Parathyroid adenoma (tissue), 2 donors: ENCODE data around the gene PPP1R13B.

ENCODE experiments used
- H2AFZ ChIP-seq: fragments of 300-600 bp; sonication (generic); one replicate; pipeline ENCODE4 v1.7.0; 2017; ENCODE audit warnings: antibody characterized with exemption, mild to moderate bottlenecking
- H3K27ac ChIP-seq: fragments of 300-600 bp; sonication (generic); one replicate; pipeline ENCODE4 v1.7.0; 2017
- H3K27me3 ChIP-seq: fragments of 300-600 bp; sonication (generic); one replicate; pipeline ENCODE4 v1.7.0; 2017; ENCODE audit warnings: low read length; ENCODE audit not compliant: control insufficient read depth, insufficient read depth
- H3K36me3 ChIP-seq: fragments of 300-600 bp; sonication (generic); one replicate; pipeline ENCODE4 v1.7.0; 2017; ENCODE audit warnings: low read length; ENCODE audit not compliant: control insufficient read depth, insufficient read depth
- H3K4me1 ChIP-seq: fragments of 300-600 bp; sonication (generic); one replicate; pipeline ENCODE4 v1.7.0; 2017; ENCODE audit warnings: control low read depth
- H3K4me2 ChIP-seq: fragments of 300-600 bp; sonication (generic); one replicate; pipeline ENCODE4 v1.7.0; 2017; ENCODE audit warnings: low read length
- H3K4me3 ChIP-seq: fragments of 300-600 bp; sonication (generic); one replicate; pipeline ENCODE4 v1.7.0; 2017; ENCODE audit warnings: low read depth, low read length
- H3K79me2 ChIP-seq: fragments of 300-600 bp; sonication (generic); one replicate; pipeline ENCODE4 v1.7.0; 2017; ENCODE audit warnings: control low read depth
- H3K9ac ChIP-seq: fragments of 300-600 bp; sonication (generic); one replicate; pipeline ENCODE4 v1.7.0; 2017; ENCODE audit warnings: mild to moderate bottlenecking
- H3K9me3 ChIP-seq: fragments of 300-600 bp; sonication (generic); one replicate; pipeline ENCODE4 v1.7.0; 2017; ENCODE audit warnings: low read length; ENCODE audit not compliant: control insufficient read depth
- CTCF ChIP-seq: fragments of 300-600 bp; sonication (generic); IDR thresholded peaks from one replicate; pipeline ENCODE4 v1.7.0; 2017; ENCODE audit warnings: antibody characterized with exemption, mild to moderate bottlenecking
- donor health status: primary hyperparathyroidism.

The PPP1R13B gene

GRCh38 chr14:103715052-103716000 is 132.0 kb downstream of the PPP1R13B start, which contains the start of the genes XRCC3 and ZFYVE21:
Gene XRCC3, minus strand, starts transcription at chr14:103715451. Its CDS starts 4,364 bp downstream, at chr14:103711087.
Gene ZFYVE21, plus strand, starts transcription at chr14:103715810. Its CDS starts 32 bp downstream, at chr14:103715842.
- H3K27me3 ChIP-seq = no peaks in the 10 kb centered on the region
- H3K9me3 ChIP-seq = no peaks in the 10 kb centered on the region
- peak within 1 kb of the TSS; percentile 74 for H2AFZ ChIP-seq
- H3K4me2 ChIP-seq = peak within 1 kb of the TSS; percentile 82
- H3K27ac ChIP-seq = no peak within 1 kb of the TSS
- H3K4me1 ChIP-seq = no peaks in the 10 kb centered on the region
- H3K9ac ChIP-seq = no peak within 1 kb of the TSS
- H3K79me2 ChIP-seq = peaks cover 12% of the 10 kb centered on the region
- peak within 1 kb of the TSS; percentile 43 for H3K4me3 ChIP-seq
- TF ChIP-seq CTCF = no peak
- no peaks in the 10 kb centered on the region for H3K36me3 ChIP-seq

DNA sequence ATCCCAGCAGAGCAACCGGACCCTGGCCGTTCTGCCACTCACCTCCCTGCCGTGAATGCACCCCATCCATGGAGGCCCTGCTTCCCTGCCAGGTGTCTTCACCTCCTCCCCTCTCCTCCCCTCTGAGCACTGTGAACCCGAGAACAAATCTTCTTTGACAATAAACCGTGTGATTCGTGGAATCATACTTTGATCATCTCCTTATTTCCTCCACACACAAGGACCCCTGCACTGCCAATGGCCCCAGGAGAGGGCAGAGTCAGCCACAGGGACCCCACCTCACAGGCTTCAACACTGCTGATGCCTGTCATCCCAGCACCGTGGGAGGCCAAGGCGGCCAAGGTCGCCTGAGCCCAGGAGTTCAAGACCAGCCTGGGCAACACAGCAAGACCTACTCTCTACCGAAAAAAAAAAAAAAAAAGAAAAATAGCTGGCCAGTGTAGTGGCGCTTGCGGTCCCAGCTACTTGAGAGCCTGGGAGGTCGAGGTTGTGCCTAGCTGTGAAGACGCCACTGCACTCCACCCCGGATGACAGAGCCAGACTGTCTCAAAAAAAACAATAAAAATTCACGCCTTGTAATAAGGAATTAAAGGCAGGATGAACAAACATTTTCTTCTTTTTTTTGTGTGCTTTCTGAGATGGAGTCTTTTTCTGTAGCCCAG is 133.2 kb downstream of the PPP1R13B start:
- H3K79me2 ChIP-seq = peaks cover 9% of the 10 kb centered on the region
- TF ChIP-seq CTCF = no peak
- H3K4me3 ChIP-seq = no peak overlapping the region
- H3K36me3 ChIP-seq = no peaks in the 10 kb centered on the region
- no peak overlapping the region for H3K9ac ChIP-seq
- H3K27me3 ChIP-seq = no peaks in the 10 kb centered on the region
- H3K4me1 ChIP-seq = no peaks in the 10 kb centered on the region
- no peak overlapping the region for H2AFZ ChIP-seq
- no peaks in the 10 kb centered on the region for H3K9me3 ChIP-seq
- no peak overlapping the region for H3K27ac ChIP-seq
- H3K4me2 ChIP-seq = no peak overlapping the region

- Histone ChIP-seq H3K9me3 (no peaks in the 10 kb centered on the region), H3K79me2 (peaks cover 9% of the 10 kb centered on the region), H3K27me3 (no peaks in the 10 kb centered on the region), H2AFZ (no peak overlapping the region), H3K27ac (no peak overlapping the region), H3K4me3 (no peak overlapping the region), H3K4me2 (no peak overlapping the region), H3K4me1 (no peaks in the 10 kb centered on the region), H3K36me3 (no peaks in the 10 kb centered on the region), H3K9ac (no peak overlapping the region)
- no peak for TF ChIP-seq CTCF
Measured at GRCh38 chr14:103713304-103714062, 133.9 kb downstream of the PPP1R13B start.

DNA sequence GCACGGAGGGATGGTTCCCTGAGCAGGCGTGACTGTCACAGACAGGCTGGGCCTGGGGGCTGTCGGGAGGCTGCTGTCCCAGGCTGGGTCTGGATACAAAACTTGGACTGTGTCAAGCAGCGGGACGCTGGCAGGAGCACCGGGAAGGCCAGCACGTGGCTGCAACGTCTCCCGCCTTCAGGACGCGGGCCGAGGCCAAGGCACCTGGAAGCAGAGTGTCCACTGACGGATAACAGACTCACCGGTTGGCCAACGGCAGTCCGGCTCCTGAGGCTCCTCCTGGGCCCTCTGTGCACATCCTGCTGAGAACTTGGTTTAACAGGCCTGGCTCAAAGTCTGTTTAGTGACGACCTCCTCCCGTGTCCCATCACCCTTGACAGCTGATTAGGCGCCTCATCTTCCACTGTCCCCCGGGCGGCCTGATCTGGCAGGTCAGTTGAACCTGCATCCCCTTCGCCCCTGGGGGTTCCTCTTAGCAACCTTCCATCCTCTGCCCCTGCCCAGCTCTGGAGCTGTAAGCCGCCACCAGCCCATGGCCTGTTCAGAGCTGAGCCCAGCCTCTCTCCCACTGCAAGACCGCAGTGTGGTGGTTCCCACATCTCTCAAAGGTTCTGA is 134.6 kb downstream of the PPP1R13B start:
- Histone ChIP-seq H3K79me2 (peaks cover 6% of the 10 kb centered on the region), H3K27ac (no peak overlapping the region), H3K4me3 (no peak overlapping the region), H3K27me3 (no peaks in the 10 kb centered on the region), H3K36me3 (no peaks in the 10 kb centered on the region), H3K4me2 (no peak overlapping the region), H3K9me3 (no peaks in the 10 kb centered on the region), H2AFZ (no peak overlapping the region), H3K4me1 (no peaks in the 10 kb centered on the region), H3K9ac (no peak overlapping the region)
- no peak for TF ChIP-seq CTCF
